ENCODE results near the gene SOWAHB.
"Not testable (repeated sequence)": the region's sequence is repeated elsewhere in the genome, so short reads cannot be mapped to it uniquely, and the experiment has no call there.

The SOWAHB gene

GRCh38 chr4:76882630-76883029 is 15.3 kb downstream of the SOWAHB start:
- FAIRE-seq, result no peak
- no peak for TF ChIP-seq PAX5 (IDR thresholded peaks at IDR 0.05; ENCODE audit: insufficient read depth, low read length, severe bottlenecking)
- TF ChIP-seq POLR2AphosphoS5 (IDR thresholded peaks at IDR 0.05; ENCODE audit: low read depth, low read length), result no peak
- no peak for TF ChIP-seq POLR2A (IDR thresholded peaks at IDR 0.05; ENCODE audit: low read depth, low read length)
- TF ChIP-seq POU2F2 (IDR thresholded peaks at IDR 0.05; ENCODE audit: low read depth, low read length), result no peak
- TF ChIP-seq SPI1 (IDR thresholded peaks at IDR 0.05; ENCODE audit: low read depth, low read length), result no peak
- no peak for TF ChIP-seq TAF1 (IDR thresholded peaks at IDR 0.05; ENCODE audit: low read depth, low read length)
- no peak for DNase-seq (ENCODE audit: insufficient read length, low spot score)

- DNase-seq (ENCODE audit: insufficient read length, low spot score), result no peak
- no peak for TF ChIP-seq POU2F2 (IDR thresholded peaks at IDR 0.05; ENCODE audit: low read depth, low read length)
Measured at GRCh38 chr4:76881375-76881774, 16.6 kb downstream of the SOWAHB start.

GRCh38 chr4:76879731-76880364 is 18.1 kb downstream of the SOWAHB start:
- TF ChIP-seq POLR2A (IDR thresholded peaks at IDR 0.05; ENCODE audit: low read depth, low read length), result no peak
- DNase-seq (ENCODE audit: insufficient read length, low spot score) (no peak), FAIRE-seq (no peak)

More at GRCh38 chr4:76881375-76881774, 16.6 kb downstream of the SOWAHB start:
- no peak for FAIRE-seq

- not testable (repeated sequence) for DNase-seq (ENCODE audit: insufficient read length, low spot score); FAIRE-seq
Measured at GRCh38 chr4:76878641-76879165, 19.2 kb downstream of the SOWAHB start.

GRCh38 chr4:76874176-76874575 is 23.8 kb downstream of the SOWAHB start:
- no peak for DNase-seq (ENCODE audit: insufficient read length, low spot score)
- no peak for TF ChIP-seq POLR2AphosphoS5 (IDR thresholded peaks at IDR 0.05; ENCODE audit: low read depth, low read length)
- TF ChIP-seq TAF1 (IDR thresholded peaks at IDR 0.05; ENCODE audit: low read depth, low read length), result no peak
- no peak for TF ChIP-seq POU2F2 (IDR thresholded peaks at IDR 0.05; ENCODE audit: low read depth, low read length)
- TF ChIP-seq SPI1 (IDR thresholded peaks at IDR 0.05; ENCODE audit: low read depth, low read length), result no peak
- TF ChIP-seq PAX5 (IDR thresholded peaks at IDR 0.05; ENCODE audit: insufficient read depth, low read length, severe bottlenecking), result no peak
- no peak for TF ChIP-seq POLR2A (IDR thresholded peaks at IDR 0.05; ENCODE audit: low read depth, low read length)
- FAIRE-seq, result no peak

GRCh38 chr4:76873495-76873894 is 24.4 kb downstream of the SOWAHB start:
- FAIRE-seq (no peak), DNase-seq (ENCODE audit: insufficient read length, low spot score) (no peak)
- TF ChIP-seq POLR2AphosphoS5 (IDR thresholded peaks at IDR 0.05; ENCODE audit: low read depth, low read length) (no peak), POLR2A (IDR thresholded peaks at IDR 0.05; ENCODE audit: low read depth, low read length) (no peak), PAX5 (IDR thresholded peaks at IDR 0.05; ENCODE audit: insufficient read depth, low read length, severe bottlenecking) (no peak)

GRCh38 chr4:76872556-76872955 is 25.4 kb downstream of the SOWAHB start:
- no peak for FAIRE-seq

GRCh38 chr4:76868780-76869179 is 29.2 kb downstream of the SOWAHB start:
- not testable (repeated sequence) for DNase-seq (ENCODE audit: insufficient read length, low spot score); FAIRE-seq

More at GRCh38 chr4:76872556-76872955, 25.4 kb downstream of the SOWAHB start:
- DNase-seq (ENCODE audit: insufficient read length, low spot score), result no peak
- TF ChIP-seq POU2F2 (IDR thresholded peaks at IDR 0.05; ENCODE audit: low read depth, low read length) (no peak), TAF1 (IDR thresholded peaks at IDR 0.05; ENCODE audit: low read depth, low read length) (no peak), PAX5 (IDR thresholded peaks at IDR 0.05; ENCODE audit: insufficient read depth, low read length, severe bottlenecking) (no peak), SPI1 (IDR thresholded peaks at IDR 0.05; ENCODE audit: low read depth, low read length) (no peak), POLR2A (IDR thresholded peaks at IDR 0.05; ENCODE audit: low read depth, low read length) (no peak), POLR2AphosphoS5 (IDR thresholded peaks at IDR 0.05; ENCODE audit: low read depth, low read length) (no peak)

GRCh38 chr4:76867880-76868655 is 29.9 kb downstream of the SOWAHB start:
- FAIRE-seq (no peak), DNase-seq (ENCODE audit: insufficient read length, low spot score) (no peak)
- TF ChIP-seq POLR2AphosphoS5 (IDR thresholded peaks at IDR 0.05; ENCODE audit: low read depth, low read length) (no peak), POU2F2 (IDR thresholded peaks at IDR 0.05; ENCODE audit: low read depth, low read length) (no peak), POLR2A (IDR thresholded peaks at IDR 0.05; ENCODE audit: low read depth, low read length) (no peak), SPI1 (IDR thresholded peaks at IDR 0.05; ENCODE audit: low read depth, low read length) (no peak), TAF1 (IDR thresholded peaks at IDR 0.05; ENCODE audit: low read depth, low read length) (no peak), PAX5 (IDR thresholded peaks at IDR 0.05; ENCODE audit: insufficient read depth, low read length, severe bottlenecking) (no peak)

- no peak for FAIRE-seq
- no peak for DNase-seq (ENCODE audit: insufficient read length, low spot score)
- no peak for TF ChIP-seq SPI1 (IDR thresholded peaks at IDR 0.05; ENCODE audit: low read depth, low read length)
- no peak for TF ChIP-seq POLR2AphosphoS5 (IDR thresholded peaks at IDR 0.05; ENCODE audit: low read depth, low read length)
- TF ChIP-seq TAF1 (IDR thresholded peaks at IDR 0.05; ENCODE audit: low read depth, low read length), result no peak
- no peak for TF ChIP-seq PAX5 (IDR thresholded peaks at IDR 0.05; ENCODE audit: insufficient read depth, low read length, severe bottlenecking)
- no peak for TF ChIP-seq POU2F2 (IDR thresholded peaks at IDR 0.05; ENCODE audit: low read depth, low read length)
- TF ChIP-seq POLR2A (IDR thresholded peaks at IDR 0.05; ENCODE audit: low read depth, low read length), result no peak
Measured at GRCh38 chr4:76867377-76867776, 30.6 kb downstream of the SOWAHB start.
